Measurements from ENCODE around the gene WBP1.

GRCh38 chr2:74464406-74464805 lies 6.2 kb downstream of the WBP1 start:
- TF ChIP-seq CTCF (conservative IDR thresholded peaks at IDR 0.05; ENCODE audit: low read depth, low read length) = no peak
- no peak for TF ChIP-seq EZH2 (IDR thresholded peaks at IDR 0.05; ENCODE audit: borderline replicate concordance, low read depth, low read length, poor library complexity, severe bottlenecking)

Measured in A673 (cell line).